SJCRH30 (cell line): ENCODE measurements around the gene FIBCD1. TPM values are rescaled to one million over a fixed set of nuclear protein-coding genes. Genes with fewer than 3 reads are reported as not detected.
A peak's percentile ranks its signal among the peaks of the same experiment; 100 is the strongest.

Experiments used
- DNase-seq, 2 experiments: peaks; one replicate each; pipeline ENCODE4 v3.0.0-alpha.2; 2015 to 2020
- H3K27ac ChIP-seq: fragments of 250-450 bp; sonication (Bioruptor Pico); 2 replicates; pipeline ENCODE4 v1.5.1; 2020; ENCODE audit warnings: mild to moderate bottlenecking, moderate library complexity
- H3K27me3 ChIP-seq: fragments of 250-450 bp; sonication (Bioruptor Pico); 2 replicates; pipeline ENCODE4 v1.5.1; 2020; ENCODE audit warnings: mild to moderate bottlenecking, moderate library complexity
- H3K36me3 ChIP-seq: fragments of 250-450 bp; sonication (Bioruptor Pico); 2 replicates; pipeline ENCODE4 v1.5.1; 2020; ENCODE audit warnings: mild to moderate bottlenecking, moderate library complexity
- H3K4me1 ChIP-seq: fragments of 250-450 bp; sonication (Bioruptor Pico); 2 replicates; pipeline ENCODE4 v1.5.1; 2020; ENCODE audit warnings: mild to moderate bottlenecking, moderate library complexity
- H3K4me3 ChIP-seq: fragments of 250-450 bp; sonication (Bioruptor Pico); 2 replicates; pipeline ENCODE4 v1.5.1; 2020; ENCODE audit warnings: mild to moderate bottlenecking, moderate library complexity
- H3K9me3 ChIP-seq: fragments of 250-450 bp; sonication (Bioruptor Pico); replicated peaks from 2 replicates; pipeline ENCODE4 v1.5.1; 2020; ENCODE audit warnings: mild to moderate bottlenecking, moderate library complexity
- total RNA-seq: library from RNA; depleted of rRNA; stranded (reverse); fragments of >200 nt; shearing (Covaris generic); gene quantifications from 2 replicates; pipeline ENCODE4 v1.2.3, GENCODE V29; 2014

The FIBCD1 gene
- total RNA-seq, 1 experiment from 2014 or later: 2.8 TPM

DNA sequence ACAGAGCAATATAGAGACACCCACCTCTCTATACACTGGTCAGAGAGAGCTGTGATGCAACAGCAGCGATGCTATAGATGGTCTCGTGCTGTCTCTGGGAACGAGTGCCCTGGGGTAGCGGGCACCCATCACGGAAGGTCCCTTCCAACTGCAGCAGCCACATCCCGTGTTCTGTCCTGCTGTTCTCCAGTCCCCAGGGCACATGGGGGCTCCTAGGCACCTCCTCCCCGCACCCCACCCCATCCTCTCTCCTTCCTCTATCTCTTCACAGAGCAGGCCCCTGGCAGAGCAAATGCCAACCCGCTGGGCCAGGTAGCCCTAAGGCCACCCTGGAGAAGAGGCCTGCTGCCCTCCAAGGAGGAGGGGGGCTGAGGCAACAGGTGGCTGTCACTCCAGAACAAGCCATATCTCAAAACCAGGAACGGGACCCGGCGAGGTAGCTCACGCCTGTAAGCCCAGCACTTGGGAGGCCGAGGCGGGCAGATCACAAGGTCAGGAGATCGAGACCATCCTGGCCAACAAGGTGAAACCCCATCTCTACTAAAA lies 8.2 kb downstream of the FIBCD1 start:
- H3K9me3 ChIP-seq: no peaks in the 10 kb centered on the region
- H3K4me1 ChIP-seq: peaks cover 38% of the 10 kb centered on the region
- no peak overlapping the region for H3K4me3 ChIP-seq
- peaks cover 46% of the 10 kb centered on the region for H3K27me3 ChIP-seq
- no peak overlapping the region for H3K27ac ChIP-seq
- DNase-seq: no peak
- H3K36me3 ChIP-seq: no peaks in the 10 kb centered on the region

DNA sequence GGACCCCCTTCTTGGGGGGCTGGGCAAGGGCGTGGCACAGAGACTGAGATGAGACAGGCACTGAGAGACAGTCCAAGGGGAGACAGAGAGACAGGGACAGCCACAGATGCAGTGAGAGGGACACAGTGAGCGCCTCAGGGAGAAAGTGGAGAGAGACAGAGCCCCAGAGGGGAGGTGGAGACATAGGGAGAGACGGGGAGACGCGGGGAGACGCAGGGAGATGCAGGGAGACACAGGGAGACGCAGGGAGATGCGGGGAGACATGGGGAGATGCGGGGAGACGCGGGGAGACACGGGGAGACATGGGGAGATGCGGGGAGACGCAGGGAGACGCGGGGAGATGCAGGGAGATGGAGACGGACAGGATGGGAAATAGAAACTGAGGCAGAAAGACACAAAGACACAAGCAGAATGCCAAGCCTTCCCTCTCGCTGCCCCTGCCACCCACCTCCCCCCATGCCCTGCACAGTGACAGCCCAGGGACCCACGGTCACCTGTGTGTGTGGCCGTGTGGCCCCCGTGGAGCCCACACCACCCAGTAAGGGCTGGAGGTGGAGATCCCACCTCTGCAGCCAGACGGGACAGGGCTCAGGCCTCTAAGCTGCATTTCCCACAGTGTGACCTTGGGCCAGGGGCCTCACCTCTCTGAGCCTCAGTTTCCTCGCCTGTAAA lies 8.8 kb downstream of the FIBCD1 start:
- DNase-seq: no peak
- Histone ChIP-seq H3K36me3 (no peaks in the 10 kb centered on the region), H3K4me1 (peaks cover 38% of the 10 kb centered on the region), H3K27me3 (peaks cover 48% of the 10 kb centered on the region), H3K9me3 (no peaks in the 10 kb centered on the region), H3K27ac (no peak overlapping the region), H3K4me3 (no peak overlapping the region)

DNA sequence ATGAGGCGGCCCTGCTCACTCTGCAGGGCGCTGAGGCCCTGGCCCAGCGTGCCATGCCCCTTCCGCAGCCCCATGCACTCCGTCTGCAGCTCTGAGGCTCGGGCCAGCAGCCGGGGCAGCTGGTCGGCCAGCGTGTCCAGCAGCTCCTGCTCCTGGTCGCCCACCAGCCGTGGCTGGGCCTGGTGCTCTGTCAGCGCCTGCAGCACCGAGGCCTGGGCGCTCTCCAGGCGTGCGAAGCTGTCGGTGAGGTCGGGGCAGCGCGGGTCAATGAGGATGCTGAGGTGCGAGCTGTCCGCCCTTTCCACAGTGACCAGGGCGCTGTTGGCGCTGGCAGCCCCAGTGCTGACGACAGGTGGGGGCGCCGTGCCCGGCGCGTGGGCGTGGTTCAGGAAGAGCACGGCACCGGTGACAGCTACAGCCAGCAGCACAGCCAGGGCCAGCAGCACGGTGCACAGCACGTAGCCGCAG lies 9.4 kb downstream of the FIBCD1 start:
- H3K36me3 ChIP-seq: no peaks in the 10 kb centered on the region
- no peak overlapping the region for H3K4me3 ChIP-seq
- peaks cover 49% of the 10 kb centered on the region for H3K27me3 ChIP-seq
- no peak overlapping the region for H3K27ac ChIP-seq
- DNase-seq: no peak
- peaks cover 38% of the 10 kb centered on the region for H3K4me1 ChIP-seq
- H3K9me3 ChIP-seq: no peaks in the 10 kb centered on the region

DNA sequence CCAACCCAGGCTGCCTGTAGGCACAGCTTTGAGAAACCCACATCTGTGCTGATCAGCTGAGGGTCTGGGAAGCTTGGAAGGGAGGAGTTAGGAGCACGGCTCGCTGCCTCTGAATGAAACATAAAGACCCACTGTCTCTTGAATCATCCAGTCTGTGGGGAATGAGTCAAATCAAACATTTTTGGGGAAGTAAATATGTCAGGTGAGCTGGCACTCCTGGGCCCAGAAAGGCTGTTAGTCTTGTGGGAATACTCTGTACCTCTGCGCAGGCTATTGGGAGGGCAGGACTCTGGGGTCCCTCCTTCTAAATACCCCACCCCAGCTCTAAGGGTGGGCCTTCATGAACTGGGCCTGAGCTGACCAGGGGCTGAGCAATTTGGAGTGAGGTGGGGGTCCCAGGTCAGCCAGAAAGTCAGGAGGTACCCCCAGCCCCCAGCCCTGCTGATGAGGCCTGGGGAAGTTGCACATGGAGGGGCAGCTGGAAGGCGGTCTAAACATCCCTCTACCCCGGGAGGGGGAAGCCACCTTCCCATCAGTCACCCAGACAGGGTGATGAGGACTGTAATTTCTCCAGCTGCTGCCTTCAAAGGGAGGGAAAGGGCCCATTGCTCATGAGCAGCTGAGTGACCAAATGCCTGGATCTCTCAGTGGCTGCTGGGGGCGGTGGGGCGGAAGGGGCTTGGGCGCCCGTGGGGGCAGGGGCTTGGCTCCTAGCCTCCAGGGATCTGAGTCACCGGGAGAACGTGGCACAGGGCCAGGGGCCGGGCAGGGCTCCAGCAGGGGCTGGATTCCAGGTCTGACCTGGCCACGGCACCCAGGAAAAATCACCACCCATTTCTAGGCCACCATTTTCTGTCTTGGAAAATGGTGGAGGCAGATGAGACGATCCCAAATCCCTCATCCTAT lies 10.8 kb downstream of the FIBCD1 start:
- H3K4me1 ChIP-seq: peaks cover 39% of the 10 kb centered on the region
- H3K9me3 ChIP-seq: no peaks in the 10 kb centered on the region
- peak overlapping the region; percentile 76 for H3K27ac ChIP-seq
- H3K36me3 ChIP-seq: no peaks in the 10 kb centered on the region
- peaks cover 50% of the 10 kb centered on the region for H3K27me3 ChIP-seq
- DNase-seq: peak; percentile 86 to 89
- no peak overlapping the region for H3K4me3 ChIP-seq

DNA sequence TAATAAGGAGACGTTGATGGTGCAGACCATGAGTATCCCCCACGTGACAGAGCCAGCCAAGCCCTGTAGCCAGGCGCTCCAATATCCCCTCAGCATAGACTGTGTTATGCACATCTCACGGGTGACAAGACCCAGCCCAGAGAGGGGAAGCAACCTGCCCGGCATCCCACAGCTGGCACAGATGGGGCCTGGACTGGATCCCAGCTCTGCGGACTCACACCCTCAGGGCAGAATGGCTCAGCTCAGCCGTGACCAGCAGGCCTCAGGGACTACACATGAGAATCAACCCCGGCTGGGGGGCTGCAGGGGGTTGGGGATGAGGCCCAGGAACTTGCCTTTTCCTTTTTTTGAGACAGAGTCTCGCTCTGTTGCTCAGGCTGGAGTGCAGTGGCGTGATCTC lies 11.7 kb downstream of the FIBCD1 start:
- H3K27ac ChIP-seq: no peak overlapping the region; the same call in 1 of the 2 replicates
- peaks cover 50% of the 10 kb centered on the region for H3K27me3 ChIP-seq
- no peaks in the 10 kb centered on the region for H3K9me3 ChIP-seq
- H3K4me1 ChIP-seq: peaks cover 44% of the 10 kb centered on the region
- H3K36me3 ChIP-seq: no peaks in the 10 kb centered on the region
- DNase-seq: peak in 1 of 2 experiments; percentile 46
- H3K4me3 ChIP-seq: no peak overlapping the region

DNA sequence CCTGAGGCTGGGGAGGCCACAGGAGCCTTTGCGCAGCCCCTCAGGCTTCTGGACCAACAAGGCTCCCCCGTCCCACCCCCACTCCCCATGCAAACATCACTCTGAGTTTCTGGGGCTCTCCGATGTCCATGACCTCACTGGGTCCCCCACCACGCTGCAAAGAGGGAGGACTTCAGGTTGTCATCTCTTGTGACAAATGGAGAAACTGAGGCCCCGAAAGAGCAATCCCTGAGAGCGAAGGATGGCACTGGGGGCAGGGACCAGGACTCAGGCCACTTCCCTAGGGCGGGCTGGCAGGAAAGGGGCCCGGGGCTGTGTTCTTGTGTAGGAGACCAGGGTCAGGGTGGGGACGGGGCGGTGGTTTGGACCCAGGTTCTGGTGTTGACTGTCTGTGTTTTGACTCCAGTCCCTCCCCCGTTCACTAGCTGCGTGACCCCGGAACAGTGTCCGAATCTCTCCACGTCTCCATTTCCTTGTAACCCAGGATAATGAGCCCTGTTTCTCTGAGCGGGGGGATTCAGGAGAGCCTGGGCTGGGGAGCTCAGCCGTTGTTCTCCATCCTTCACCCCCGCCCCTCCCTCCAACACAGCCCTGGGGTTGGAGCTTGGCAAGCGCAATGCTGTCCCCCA lies 13.9 kb downstream of the FIBCD1 start:
- Histone ChIP-seq H3K27ac (no peak overlapping the region), H3K9me3 (no peaks in the 10 kb centered on the region), H3K4me3 (no peak overlapping the region), H3K4me1 (peaks cover 36% of the 10 kb centered on the region), H3K36me3 (no peaks in the 10 kb centered on the region), H3K27me3 (peaks cover 56% of the 10 kb centered on the region)
- DNase-seq: no peak

DNA sequence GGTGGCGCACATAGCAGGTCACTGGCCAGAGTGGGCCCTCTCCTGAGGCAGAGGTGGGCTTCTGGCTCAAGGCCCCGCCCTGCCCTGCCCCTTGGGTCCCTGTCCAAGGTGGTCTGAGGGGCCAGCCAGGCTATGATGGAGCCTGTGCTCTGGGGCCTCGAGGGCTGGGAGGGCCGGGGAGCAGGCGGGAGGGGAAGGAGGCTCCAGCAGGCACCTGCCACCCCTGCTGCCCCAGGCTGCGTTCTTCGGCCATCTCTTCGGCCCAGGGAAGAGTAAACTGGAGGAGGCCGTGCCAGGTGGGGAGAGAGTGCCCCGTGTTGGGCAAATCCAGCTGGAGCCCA lies 14.6 kb downstream of the FIBCD1 start:
- Histone ChIP-seq H3K4me1 (peaks cover 36% of the 10 kb centered on the region), H3K27me3 (peaks cover 61% of the 10 kb centered on the region), H3K27ac (no peak overlapping the region), H3K4me3 (no peak overlapping the region), H3K9me3 (no peaks in the 10 kb centered on the region), H3K36me3 (no peaks in the 10 kb centered on the region)
- DNase-seq: no peak

DNA sequence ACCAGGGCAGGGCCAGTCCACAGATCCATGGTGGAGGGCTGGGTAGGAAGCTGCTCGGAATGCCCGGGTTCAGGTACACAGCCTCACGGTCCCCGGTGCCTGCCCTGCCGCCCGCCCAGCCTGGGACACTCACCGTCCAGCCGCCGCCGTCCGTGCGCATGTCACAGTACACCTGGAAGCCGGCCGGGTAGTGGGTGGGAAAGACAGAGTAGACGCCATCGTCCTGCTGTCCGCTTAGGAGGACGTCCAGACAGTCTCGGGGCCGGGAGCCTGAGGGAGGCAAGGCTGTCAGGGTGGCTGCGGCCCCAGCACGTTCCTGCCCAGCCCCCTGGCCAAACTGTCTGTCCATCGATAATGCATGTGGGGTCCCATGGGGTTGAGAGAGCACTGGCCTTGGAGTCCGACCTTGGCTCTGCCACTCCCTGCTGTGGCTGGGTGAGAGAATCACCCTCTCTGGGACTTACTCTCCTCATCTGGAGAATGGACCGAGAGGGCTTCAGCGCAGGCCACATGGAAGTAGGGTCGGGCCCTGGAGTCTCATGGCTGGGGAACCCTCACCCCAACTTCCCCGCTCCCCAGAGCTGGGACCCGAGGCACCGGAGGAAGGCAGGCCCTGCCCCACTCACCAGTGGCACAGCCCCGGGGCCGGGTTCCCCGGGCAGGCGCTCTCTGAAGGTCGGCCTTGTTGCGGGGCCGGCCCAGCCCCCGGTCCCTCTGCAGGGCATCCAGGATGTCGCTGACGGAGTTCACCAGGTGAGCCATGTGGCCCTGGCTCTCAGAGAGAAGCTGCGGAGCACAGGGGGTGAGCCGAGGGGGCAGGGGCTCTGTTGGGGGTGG lies 15.2 kb downstream of the FIBCD1 start:
- Histone ChIP-seq H3K27ac (no peak overlapping the region), H3K9me3 (no peaks in the 10 kb centered on the region), H3K4me3 (no peak overlapping the region), H3K36me3 (no peaks in the 10 kb centered on the region), H3K27me3 (peaks cover 66% of the 10 kb centered on the region), H3K4me1 (peaks cover 30% of the 10 kb centered on the region)
- DNase-seq: no peak

DNA sequence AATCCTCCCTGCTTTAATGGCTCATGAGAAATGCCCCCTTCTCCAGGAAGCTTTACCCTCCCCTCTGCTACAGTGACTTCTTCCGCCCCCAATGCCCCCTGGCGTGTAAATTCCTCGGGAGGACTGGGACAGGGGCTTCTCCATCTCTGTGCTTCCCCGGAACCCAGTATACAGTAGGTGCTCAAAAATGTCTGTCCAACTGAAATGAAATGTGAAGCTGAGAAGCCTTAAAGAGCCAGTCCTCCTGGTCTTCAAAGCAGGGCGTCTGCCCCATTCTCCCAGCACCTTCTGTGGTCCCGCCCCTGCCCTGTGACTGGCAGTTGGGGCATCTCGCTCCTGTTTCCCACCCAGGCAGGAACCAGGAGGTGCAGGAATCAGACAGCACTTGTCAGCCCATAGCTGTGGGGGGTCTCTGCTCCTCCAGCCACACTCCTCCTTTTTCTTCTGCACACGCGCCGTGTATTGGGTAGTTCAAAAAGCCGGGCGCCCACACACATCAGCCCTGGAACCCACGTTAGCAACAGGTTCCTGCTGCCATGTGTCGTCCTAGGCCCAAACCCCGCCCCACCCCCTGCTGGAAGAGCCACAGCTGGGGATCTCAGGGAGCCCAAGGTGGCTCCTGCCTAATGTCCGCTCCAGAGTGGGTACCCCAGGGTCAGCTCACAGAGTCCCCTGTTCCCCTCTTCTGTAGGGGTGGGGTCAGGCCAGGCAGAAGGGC lies 16.0 kb downstream of the FIBCD1 start:
- peak in 1 of 2 experiments; percentile 42 for DNase-seq
- Histone ChIP-seq H3K4me1 (peaks cover 23% of the 10 kb centered on the region), H3K27me3 (peaks cover 72% of the 10 kb centered on the region), H3K9me3 (no peaks in the 10 kb centered on the region), H3K27ac (no peak overlapping the region), H3K4me3 (no peak overlapping the region), H3K36me3 (no peaks in the 10 kb centered on the region)

DNA sequence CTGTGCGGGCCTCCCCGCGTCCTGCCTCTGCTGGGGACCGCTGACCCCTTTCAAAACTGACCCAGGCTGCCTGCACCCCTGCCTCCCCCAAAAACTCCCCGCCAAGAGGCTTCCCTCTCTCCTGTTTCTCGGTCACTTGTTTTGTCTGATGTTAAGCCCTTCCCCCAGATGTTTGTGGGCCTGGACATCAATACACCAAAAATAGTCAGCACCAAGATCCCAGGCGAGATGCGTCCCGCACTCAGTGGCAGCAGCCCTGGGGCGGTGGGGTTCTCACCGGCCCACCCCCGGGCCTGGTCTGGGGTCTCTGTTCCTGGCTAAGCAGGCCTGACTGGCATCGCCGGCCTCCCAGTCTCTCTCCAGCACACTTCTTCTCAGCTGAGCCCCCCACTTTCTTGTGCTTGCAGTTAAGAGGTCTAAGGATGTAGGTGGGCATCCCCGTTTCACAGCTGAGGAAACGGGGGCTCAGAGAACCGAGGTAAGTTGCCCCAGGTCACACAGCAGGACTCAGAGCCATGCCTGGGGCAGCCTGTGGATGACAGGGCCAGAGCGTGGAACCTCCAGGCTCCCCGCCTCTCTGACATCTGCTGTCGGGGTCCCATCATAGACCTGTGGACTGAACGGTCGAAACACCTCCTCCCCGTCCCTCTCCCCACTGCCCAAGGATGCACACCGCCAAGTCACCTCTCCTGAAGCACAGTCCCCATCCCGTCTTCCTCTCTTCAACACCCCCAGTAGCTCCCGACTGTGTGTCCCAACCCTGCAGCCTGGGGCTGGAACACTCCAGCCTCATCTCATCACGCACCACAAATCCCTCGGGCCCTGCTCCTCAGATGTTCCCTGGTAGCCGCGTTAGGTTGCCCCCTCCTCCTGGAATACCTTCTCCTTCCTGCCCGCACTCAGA lies 16.8 kb downstream of the FIBCD1 start:
- Histone ChIP-seq H3K27ac (no peak overlapping the region), H3K4me1 (peaks cover 15% of the 10 kb centered on the region), H3K9me3 (no peaks in the 10 kb centered on the region), H3K36me3 (no peaks in the 10 kb centered on the region), H3K4me3 (no peak overlapping the region), H3K27me3 (peaks cover 80% of the 10 kb centered on the region)
- DNase-seq: no peak

DNA sequence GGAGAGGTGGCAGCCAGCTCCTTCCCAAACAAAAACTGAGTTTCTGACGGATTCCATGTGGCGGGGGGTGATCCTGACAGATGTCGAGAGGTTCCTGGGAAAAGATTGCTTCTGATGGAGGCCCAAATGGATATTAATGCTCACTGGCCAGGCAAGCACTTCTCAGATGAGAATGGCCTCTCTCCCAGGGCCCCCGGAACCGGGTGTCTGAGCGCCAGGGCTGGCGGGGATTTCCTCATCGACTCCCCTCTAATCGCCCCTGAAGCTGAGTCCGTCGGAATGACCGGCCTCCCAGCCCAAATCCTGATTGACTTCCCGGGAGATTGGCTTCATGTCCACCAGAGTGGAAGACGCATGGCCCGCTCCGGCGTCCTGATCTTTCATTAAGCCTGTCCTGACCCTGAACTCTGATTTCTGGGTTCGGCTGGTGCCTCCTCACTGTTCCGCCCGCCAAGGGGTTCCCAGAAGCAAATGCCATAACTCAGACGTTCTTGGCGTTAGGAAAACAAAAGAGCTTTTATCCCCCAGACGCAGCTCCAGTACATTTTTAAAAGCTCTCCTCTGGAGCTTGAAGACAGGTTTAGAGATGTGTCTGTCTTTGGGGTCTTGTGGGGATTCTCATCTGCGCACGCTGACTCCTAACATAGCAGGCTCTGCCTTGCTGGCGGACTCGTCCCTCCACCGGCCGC lies 17.6 kb downstream of the FIBCD1 start:
- H3K9me3 ChIP-seq: no peaks in the 10 kb centered on the region
- H3K4me3 ChIP-seq: no peak overlapping the region
- H3K36me3 ChIP-seq: no peaks in the 10 kb centered on the region
- peaks cover 12% of the 10 kb centered on the region; the same call in 1 of the 2 replicates for H3K4me1 ChIP-seq
- no peak overlapping the region for H3K27ac ChIP-seq
- no peak for DNase-seq
- peaks cover 83% of the 10 kb centered on the region for H3K27me3 ChIP-seq

DNA sequence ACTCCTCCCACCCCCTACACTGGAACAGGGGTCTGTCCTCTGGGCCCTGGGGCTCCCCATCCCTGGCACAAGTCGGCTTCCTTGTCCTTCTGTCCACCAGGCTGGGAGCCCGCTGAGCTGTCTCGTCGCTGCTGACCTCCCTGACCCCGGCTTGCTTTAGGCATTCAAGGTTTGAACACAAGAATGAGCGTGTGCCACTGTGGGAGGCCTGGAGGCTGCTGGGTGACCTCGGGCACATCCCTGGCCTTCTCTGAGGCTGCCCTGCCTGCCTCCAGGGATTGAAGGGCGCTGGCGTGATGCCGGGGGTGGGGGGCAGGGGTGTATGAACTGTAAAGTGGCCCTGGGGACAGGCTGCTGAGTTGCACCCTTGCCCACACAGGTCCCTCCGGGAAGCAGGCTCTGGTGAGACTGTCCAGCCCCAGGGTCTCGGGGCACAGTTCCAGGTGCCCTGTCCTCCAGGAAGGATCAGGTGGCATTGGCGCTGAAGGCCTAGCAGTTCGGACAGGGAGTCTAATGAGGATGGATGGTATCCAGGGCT lies 18.2 kb downstream of the FIBCD1 start:
- H3K27me3 ChIP-seq: peaks cover 80% of the 10 kb centered on the region
- H3K27ac ChIP-seq: no peak overlapping the region
- H3K4me1 ChIP-seq: peaks cover 12% of the 10 kb centered on the region; the same call in 1 of the 2 replicates
- H3K36me3 ChIP-seq: no peaks in the 10 kb centered on the region
- no peak for DNase-seq
- H3K9me3 ChIP-seq: no peaks in the 10 kb centered on the region
- no peak overlapping the region for H3K4me3 ChIP-seq
